Ovary (tissue), 3 donors: ENCODE measurements around the gene SPECC1.

Experiments
- CTCF ChIP-seq, 3 donors: fragments of 450-650 bp in 2 of 3; fragments of 200-600 bp in 1 of 3; IDR thresholded peaks; one replicate each; pipeline versions ENCODE4 v1.5.1 to v1.8.0; 2016 to 2022; ENCODE audit warnings: antibody characterized with exemption in 3 of 3, mild to moderate bottlenecking in 1 of 3
- POLR2A ChIP-seq: fragments of 450-650 bp; IDR thresholded peaks from one replicate; pipeline ENCODE4 v1.6.1; 2017; ENCODE audit warnings: antibody characterized with exemption, mild to moderate bottlenecking, moderate library complexity
- donor health status: DM: no; HTN: no; CAD: no.

- no peak for TF ChIP-seq CTCF (IDR thresholded peaks at IDR 0.05)
- TF ChIP-seq POLR2A: no peak
Observed at GRCh38 chr17:20022701-20023100, 13.5 kb downstream of the SPECC1 start.
